GM19351 (cell line): Measurements from ENCODE around the gene HNRNPU.
A peak's percentile ranks its signal among the peaks of the same experiment; 100 is the strongest.

Experiments
- ATAC-seq: cut with Tn5 transposase; IDR thresholded peaks from one replicate; pipeline ENCODE4 v1.9.1; 2021; ENCODE audit warnings: mild to moderate bottlenecking, moderate library complexity; ENCODE audit not compliant: unreplicated experiment

Gene HNRNPU

DNA sequence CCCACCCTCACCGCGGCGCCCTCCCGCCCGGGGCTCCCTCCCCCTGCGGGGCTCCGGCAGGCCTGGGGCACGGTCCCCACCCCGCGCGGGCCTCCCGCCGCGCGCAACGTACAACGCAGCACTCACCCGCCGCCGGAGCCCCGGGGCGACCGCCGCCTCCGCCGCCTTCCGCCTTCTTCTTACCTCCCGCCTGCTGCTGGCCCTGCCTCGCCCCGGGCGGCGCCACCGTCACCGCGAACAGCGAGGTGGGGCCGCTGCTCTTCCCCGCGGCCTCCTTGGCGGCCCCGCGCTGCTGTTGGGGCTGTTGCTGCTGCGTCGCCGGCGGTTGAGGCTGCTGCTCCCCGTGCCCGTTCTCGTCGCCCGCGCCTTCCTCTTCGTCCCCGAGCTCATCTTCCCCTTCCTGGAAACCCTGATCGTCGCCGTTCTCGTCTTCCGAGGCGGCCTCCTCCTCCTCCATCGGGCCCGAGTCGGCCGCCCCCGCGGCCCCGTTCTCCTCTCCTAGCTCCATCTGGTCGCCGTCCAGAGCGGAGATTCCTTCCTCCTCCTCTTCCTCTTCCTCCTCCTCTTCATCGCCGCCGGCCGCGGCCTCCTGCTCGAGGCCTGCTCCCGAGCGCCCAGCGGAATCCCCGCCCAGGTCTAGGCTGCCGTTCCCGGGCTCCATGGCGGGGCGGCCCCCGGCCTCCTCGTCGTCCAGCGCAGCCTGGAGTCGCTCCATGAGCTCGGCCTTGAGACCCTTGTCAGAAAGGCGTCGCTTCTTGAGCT, 671 bp downstream of the HNRNPU start:
- ATAC-seq, result peak; percentile 2

DNA sequence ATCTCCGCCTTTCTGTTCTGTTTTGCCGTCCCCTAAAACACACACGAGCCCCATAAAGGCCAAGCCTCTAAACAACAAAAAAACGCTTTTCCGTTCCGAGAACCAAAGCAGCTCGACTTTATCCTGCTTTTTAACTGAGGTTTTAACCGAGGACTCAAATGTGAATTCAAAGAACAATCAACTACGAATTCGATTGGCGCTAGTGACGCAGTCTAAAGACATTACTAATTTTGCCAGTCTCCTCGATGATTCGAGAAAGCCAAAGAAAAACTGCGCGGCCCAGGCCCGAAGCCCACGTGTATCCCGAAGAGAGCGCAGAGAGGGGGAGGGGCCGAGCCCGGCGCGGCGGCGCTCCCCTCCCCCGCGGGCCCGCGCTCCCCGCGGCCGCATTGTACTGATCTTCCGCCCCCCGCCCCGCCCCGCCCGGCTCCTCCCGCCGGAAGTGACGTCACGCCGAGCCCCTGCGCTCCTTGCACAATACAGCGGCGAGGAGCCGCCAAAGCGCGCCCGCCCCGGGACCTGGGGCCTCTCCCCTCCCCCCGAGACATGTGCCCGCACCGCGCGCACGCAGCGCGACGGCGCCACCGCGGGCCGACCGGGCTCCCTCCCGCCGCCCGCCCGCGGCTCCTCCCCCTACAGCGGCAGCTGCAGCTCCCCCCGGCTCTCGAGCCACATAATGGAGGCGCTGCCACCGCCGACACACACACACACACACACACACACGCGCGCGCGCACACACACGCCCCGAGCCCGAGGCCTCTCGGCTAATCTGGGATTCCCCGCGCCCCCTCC, 1.4 kb downstream of the HNRNPU start:
- peak; percentile 55 for ATAC-seq

DNA sequence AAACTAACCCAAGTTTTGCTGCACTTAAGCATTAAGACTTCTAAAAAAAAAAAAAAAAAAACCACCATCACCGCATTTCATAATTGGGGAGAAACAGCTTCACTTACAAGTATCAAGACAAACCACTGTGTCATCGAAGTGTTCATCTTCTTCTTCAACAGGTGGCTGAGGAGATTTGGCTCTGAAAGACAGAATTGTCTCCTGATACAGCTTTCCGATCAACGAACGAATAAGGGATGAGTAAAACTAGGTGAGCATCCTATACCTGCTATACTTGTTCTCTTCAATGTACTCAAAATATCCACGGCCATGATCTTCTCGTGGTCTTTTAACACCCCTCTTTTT, 2.0 kb downstream of the HNRNPU start:
- ATAC-seq, result no peak

DNA sequence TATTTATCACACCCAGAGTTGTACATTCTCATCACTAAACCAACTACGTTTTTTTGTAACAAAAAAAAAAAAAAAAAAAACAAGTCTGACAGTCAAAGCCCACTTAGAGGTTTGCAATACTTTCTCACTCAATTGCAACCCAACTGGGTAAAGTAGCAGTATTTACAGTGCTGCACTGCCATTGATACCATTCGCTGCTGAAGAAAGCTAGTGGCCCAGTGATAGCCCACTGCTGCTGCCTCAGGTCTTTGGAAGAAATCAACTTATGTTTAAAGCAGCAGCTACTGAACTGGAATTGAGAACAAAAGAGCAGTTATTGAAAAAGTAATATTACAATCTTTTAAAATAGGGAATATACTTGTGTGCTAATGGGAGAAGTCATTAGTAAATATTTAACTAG, 2.7 kb downstream of the HNRNPU start:
- no peak for ATAC-seq

DNA sequence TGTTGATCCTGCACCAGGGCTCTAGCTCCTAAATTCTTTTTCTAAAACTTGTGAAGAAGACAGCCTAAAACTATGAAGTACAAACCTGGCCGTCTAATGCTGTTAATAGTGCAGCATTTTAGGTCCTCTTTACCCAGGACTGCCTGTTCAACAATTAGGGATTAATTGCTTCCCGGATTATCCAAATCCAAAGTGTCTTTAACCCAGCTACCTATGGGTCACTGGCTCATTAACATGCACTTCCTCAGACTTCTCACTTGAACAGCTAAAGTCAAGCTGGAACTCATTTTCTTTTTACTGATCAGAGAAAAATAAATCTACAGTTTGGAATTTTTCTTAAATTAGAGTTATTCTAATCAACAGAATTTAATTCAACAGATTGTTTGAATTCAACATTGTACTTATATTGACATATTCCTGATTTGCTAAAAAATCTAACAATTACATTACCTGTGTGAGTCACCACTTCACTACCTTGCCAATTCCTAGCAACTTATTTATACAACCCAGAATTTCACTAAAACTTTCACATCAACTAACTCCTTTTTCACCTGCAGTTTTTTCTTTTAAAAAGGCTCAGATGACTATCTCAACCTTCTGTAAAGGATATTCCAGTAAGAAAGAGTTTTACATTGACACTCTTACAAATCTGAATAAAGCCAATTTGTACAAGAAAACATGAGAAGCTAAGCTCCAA, 3.3 kb downstream of the HNRNPU start:
- no peak for ATAC-seq

DNA sequence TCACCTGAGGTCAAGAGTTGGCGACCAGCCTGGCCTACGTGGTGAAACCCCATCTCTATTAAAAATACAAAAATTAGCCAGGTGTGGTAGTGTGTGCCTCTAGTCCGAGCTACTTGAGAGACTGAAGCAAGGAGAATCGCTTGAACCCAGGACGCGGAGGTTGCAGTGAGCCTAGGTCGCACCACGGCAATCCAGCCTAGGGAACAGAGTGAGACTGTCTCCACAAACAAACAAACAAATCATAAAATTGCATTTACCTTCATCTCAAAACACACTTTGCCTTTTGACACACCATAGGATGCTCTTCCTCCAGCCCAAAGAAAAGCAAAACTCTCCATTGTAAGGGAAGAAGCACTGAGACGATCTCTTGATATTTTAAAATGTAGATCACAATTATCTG, 4.3 kb downstream of the HNRNPU start:
- no peak for ATAC-seq

DNA sequence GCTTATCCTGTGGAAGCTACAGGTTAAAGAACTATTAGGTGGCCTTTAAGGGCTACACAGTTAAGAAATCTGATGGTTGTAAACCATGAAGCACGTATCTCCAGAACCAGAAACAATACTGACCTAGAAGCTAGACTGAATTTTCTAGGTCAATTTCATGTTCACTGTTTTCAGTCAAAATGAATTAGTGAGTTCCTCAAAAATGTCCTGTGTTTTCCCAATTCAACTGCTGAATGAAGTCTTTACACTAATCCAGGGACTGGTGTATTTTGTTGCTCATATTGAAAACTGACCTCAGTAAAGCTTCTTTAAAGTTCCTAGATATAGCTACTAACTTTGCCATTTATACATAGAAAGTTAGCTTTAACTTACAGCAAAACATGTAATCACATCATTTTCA, 6.0 kb downstream of the HNRNPU start:
- no peak for ATAC-seq

DNA sequence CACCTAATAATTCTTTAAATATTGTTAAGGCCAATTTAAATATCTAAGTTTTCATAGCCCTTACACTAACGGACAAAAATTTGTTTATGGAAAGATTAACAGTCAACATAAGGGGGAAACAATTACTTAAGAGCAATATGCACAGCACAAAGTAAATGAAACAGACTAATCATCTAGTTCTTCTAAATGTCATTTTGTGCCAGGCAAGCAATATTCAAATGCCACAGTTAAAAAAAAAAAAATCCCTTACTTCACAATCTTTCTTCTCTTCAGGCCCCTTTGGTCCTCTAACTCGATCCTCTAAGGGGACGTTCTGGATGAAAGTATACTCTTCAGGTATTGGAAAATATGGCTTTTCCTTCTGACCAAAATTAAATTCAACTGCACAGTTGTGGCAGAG, 6.6 kb downstream of the HNRNPU start:
- no peak for ATAC-seq

DNA sequence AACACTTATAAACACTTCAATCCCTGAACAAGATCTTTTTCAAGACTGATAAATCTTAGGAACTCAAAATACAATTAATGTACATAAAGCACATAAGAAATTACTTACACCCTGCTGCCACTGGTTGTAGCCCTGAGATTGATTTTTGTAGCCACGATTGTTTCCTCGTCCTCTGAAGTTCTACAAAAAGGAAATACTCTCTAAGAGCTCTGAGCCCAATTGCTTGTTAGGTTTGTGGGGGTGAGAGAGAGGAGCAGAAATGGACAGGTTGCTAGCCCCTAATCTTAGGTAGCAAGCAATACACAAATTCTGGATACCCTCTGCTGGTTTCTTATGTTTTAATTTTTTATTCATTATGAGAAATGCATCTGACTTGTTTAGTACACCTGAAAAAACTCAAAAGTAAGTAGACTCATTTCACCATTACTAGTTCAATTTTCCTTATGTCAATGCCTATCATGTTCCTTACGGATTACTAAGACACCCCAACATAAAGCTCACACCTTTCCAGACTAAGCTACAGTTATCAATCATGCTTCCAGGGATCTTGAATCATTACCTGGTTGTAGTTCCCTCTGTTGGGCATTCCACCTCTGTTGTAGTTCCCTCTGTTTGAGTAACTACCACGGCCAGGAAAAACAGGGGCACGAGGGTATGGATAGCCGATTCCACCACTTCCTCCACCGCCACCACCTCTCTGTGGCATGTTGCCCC, 9.3 kb downstream of the HNRNPU start:
- no peak for ATAC-seq

DNA sequence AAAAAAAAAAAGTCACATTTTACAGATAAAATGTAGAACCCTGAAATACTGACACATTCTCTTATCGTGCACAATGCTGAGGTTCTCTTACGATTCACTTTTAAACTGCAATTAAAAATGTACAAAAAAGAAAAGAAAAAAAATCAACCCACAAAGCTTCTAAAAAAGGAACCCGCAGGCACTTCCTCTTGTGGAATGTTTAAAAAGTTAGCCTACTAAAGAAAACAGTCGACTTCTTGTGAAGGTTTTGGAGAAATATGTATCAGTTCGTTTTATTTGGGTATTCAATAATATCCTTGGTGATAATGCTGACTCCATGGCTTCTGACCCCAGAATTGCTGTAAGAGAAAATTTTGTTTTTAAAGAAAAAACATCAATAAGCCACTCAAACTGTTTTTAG, 10.2 kb downstream of the HNRNPU start:
- ATAC-seq, result no peak

DNA sequence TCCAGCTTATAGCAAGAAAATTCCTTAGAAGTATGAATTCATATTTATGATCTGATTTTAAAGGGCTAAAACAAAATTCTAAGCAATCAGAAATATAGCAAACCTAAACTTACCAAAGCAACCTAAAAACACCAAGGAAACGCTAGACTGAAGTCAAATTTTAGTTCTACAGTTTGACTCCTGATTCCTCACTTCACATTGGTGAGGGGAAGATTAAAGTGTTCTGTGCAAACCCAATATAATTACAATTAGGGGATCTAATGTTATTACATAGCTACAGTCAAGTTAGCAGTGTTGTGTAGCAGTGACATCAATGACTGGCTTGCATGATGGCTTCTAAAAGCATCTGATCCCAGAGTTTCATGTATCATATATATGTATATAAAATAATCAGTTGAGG, 11.6 kb downstream of the HNRNPU start:
- ATAC-seq, result no peak

DNA sequence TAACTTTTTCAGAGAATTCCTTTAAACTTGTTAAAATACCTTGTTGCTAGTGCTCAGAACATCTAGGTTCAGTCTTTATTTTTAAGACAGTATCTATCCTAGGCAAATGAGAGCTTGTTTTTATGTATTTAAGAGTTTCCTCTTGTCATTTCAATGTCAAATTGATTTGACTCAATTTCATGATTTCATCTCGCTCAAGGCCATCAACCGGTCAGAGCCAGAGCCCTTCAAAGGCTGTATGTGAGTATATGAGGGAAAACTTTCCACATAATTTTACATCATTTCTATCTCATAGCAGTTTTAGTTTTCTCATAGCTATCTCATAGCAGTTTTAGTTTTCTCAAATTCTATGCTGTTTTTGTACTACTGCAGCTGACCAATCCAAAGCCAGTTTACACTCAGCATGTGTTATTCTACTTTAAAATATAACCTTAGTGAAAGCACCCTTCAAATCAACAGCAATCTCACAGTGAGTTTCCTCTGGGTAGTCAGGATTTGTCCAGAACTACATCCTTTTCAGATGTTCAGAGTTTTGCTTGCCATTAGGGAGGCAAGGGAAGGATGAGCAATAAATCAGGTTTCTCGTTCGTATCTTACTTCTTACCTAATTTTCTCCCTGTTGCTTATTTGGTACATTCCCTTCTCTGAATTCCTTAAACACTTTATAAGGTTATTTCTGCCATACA, 12.7 kb downstream of the HNRNPU start:
- ATAC-seq, result no peak

DNA sequence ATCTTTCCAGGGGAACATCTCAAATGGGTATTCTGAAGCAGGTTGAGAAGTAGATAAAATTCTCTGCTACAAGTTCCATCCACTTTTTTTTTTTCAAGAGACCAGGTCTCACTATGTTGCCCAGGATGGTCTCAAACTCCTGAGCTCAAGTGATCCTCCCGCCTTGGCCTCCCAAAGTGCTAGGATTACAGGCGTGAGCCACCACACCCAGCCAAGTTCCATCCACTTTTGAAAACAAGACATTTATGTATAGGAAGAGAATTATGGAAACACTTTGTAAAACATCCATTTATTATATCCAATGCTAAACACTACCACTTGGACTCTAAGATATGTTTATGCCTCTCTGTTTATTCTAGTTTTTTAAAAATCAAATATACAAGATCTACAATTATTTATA, 13.4 kb downstream of the HNRNPU start:
- ATAC-seq, result no peak

DNA sequence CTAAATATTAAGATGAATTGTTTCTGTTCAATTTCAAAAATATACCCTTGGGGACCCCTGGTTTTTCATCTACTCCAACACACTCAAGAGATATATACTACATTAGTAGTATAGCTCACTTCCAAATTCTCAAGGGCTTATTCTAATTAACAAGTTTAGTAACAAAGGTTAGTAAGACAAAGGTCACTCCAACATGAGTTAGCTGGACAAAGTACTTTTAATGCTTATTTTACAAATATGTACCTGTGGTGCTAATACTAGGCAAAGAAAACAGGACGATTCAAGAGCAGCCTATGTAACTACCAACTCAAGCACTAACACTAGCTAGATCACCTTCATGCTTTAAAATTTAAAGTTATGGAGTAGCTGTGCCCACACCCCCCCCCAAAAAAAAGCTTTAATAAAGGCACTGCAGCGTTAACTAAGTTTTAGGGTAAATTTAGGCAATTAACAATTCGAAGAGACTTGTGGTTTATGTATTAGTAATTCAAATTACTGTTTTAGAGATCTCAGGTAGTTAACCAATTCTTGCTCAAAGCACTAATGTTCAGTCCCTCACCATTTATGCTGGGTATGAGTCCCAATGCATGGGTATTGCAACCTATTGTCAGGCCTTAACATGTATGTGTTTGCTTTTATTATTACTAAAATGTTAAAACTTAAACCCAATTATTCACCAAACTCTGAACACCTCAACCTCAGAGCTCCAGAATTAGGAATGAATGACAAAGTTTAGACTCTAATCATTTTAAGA, 14.1 kb downstream of the HNRNPU start:
- ATAC-seq, result no peak

DNA sequence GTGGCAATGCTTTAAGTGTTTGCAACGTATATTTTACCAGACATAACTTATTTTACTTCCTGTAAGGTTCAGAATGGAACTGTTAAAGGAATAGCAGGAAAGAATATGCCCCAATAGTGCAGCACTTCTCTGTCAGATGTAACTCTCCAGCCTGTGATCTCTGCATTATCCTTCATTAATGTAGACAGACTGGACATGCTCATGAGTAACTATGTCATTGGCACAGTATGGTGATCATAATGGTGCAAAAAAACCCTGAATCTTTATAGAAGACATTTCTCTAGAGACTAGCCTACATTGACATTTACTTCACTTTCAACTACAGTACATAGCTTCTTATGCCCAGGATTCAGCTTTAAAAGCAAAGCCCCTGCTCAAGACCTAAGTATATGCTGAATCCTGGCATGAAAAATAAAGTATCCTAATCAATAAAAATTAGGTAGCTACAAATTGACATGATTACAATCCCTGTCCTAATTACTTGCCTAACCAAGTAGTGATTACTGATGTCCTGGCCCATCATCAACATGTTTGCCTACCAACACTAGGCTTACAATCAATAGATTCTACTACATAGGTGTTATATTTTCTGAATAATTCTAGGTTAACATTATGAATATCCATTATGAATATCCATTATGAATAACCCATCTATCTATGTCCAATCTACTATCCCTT, 15.0 kb downstream of the HNRNPU start:
- no peak for ATAC-seq

DNA sequence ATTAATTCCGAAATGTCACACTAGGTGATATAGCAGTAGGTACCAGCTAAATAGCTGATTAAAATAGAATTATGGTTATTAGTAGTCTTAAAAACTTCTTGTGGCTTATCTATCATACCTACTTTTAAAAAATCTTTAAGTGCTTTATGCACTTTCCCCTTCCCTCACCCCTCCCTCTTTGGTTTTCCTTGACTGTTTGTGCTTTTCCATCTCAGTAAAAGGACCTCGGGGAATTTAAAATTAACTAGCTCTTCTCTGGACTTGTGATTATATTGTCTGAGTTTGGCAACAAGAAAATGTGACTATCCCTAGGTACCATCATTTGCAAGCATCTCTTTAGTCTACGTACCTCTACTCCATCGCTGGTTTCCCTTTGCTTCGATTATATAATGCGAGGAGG, 17.7 kb downstream of the HNRNPU start:
- ATAC-seq, result no peak

DNA sequence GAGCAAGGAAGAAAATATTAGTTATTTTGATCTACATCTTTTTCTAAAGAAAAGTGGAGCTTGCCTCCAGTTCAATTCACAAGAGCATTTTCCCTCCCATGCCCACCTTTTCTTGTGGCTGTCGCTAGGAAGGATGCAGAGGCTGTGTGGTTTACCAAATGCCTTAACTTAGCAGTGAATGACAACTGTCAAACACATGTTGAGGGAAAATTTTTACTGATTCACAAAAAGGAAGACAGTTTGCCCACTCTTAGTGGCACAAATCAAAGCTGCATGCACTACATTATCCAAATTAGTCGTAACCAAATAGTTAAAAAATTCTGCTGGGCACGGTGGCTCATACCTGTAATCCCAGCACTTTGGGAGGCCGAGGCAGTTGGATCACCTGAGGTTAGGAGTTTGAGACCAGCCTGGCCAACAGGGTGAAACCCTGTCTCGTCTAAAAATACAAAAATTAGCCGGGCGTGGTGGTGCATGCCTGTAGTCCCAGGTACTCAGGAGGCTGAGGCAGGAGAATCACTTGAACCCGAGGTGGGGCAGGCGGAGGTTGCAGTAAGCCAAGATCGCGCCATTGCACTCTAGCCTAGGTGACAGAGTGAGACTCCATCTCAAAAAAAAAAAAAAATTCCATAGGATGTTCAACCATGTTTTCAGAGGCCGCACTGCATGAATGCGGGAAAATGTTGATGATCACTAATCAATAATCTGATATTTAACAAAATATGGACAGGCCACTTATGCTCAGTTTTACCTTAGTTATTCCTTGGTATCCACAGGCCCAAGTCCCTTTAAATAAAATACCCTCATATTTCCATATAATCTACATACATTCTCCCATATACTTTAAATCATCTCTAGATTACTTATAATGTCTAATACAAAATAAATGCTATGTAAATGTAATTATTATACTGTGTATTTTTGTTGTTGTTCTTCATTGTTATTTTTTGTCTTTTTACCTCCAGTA, 19.9 kb downstream of the HNRNPU start:
- ATAC-seq, result no peak
